DMS 273 (cell line): ENCODE results near the gene TACR2.
A peak's percentile ranks its signal among the peaks of the same experiment; 100 is the strongest.

Experiments used
- DNase-seq: peaks from one replicate; lab custom pipeline; 2025; ENCODE audit not compliant: unreplicated experiment; lab: John Stamatoyannopoulos, UW

TACR2 gene

GRCh38 chr10:69416695-69417094 lies at the start of gene TACR2:
TACR2 (minus strand) TSS chr10:69416918; CDS start chr10:69416323, 595 bp downstream.
- DNase-seq, result no peak

GRCh38 chr10:69466158-69466490 lies 49.4 kb upstream of the TACR2 start:
- no peak for DNase-seq

- no peak for DNase-seq
Observed at GRCh38 chr10:69465457-69466157, 48.9 kb upstream of the TACR2 start.

- DNase-seq, result peak; percentile 19
Observed at GRCh38 chr10:69464801-69465401, 48.2 kb upstream of the TACR2 start.

GRCh38 chr10:69464401-69464800 lies 47.7 kb upstream of the TACR2 start:
- no peak for DNase-seq

GRCh38 chr10:69463886-69464285 lies 47.2 kb upstream of the TACR2 start:
- DNase-seq, result no peak

GRCh38 chr10:69461243-69462025 lies 44.7 kb upstream of the TACR2 start:
- DNase-seq, result peak; percentile 69

GRCh38 chr10:69460576-69461242 lies 44.0 kb upstream of the TACR2 start:
- DNase-seq, result peak; percentile 69

- peak; percentile 79 for DNase-seq
Observed at GRCh38 chr10:69459893-69460575, 43.3 kb upstream of the TACR2 start.

GRCh38 chr10:69459101-69459790 lies 42.5 kb upstream of the TACR2 start:
- no peak for DNase-seq

- no peak for DNase-seq
Observed at GRCh38 chr10:69458430-69459100, 41.8 kb upstream of the TACR2 start.

- no peak for DNase-seq
Observed at GRCh38 chr10:69457771-69458237, 41.1 kb upstream of the TACR2 start.

- no peak for DNase-seq
Observed at GRCh38 chr10:69456880-69457693, 40.4 kb upstream of the TACR2 start.

- DNase-seq, result no peak
Observed at GRCh38 chr10:69455006-69455763, 38.5 kb upstream of the TACR2 start.

GRCh38 chr10:69453795-69454194 lies 37.1 kb upstream of the TACR2 start:
- peak; percentile 22 for DNase-seq

GRCh38 chr10:69452676-69453415 lies 36.1 kb upstream of the TACR2 start:
- peak; percentile 37 for DNase-seq

- DNase-seq, result peak; percentile 40
Observed at GRCh38 chr10:69451784-69452251, 35.1 kb upstream of the TACR2 start.
